ENCODE data around the gene KIF17.
A peak's percentile ranks its signal among the peaks of the same experiment; 100 is the strongest.

The KIF17 gene

DNA sequence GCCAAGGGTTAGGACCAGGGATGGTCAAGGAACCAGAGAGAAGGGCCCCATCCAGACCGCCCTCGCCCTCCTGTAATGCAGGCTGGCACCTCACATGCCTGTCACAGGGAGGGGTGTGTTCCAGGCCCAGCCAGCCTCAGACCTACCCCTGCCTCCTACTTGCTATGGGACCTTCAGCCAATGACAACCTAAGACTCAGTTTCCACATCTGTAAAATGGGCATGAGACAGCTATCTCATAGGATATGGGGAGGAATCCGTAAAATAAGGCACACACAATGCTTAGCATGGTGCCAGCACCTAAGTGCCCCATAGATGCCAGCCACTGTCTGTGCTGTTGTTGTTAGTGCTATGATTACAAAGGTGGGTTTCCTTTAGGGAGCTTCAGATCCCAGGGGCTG, 7.9 kb downstream of the KIF17 start:
- no peak for DNase-seq

DNA sequence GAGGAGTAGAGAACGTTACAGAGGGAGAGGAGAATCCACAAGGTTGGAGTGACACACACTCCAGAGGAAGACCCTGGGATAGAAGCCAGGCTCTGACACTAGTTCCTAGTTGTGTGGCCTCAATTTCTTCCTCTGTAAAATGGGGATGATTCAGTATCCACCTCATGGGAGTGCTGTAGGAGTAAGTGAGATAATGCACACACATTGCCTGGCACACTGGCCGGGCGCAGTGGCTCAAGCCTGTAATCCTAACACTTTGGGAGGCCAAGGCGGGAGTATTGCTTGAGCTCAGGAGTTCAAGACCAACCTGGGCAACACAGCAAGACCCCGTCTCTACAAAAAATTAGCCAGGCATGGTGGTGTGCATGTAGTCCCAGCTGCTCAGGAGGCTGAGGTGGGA, 8.9 kb downstream of the KIF17 start:
- no peak for DNase-seq

DNA sequence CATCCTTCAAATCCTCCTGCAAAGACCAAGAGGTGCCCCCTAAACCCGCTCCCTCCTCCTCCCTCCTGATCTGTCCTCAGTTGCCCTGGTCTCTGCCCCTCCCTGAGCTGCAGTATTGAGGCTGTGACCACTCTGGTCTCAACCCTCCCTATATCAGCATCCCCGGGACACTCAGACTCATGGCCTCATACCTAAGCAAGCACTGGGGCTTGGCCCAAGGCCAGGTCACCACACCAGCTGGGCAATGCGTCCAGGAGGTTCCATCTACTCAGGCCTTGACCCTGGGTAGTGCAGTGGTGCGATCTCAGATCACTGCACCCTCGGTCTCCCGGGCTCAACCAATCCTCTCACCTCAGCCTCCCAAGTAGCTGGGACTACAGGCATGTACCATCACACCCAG, 9.8 kb downstream of the KIF17 start:
- DNase-seq, result no peak

DNA sequence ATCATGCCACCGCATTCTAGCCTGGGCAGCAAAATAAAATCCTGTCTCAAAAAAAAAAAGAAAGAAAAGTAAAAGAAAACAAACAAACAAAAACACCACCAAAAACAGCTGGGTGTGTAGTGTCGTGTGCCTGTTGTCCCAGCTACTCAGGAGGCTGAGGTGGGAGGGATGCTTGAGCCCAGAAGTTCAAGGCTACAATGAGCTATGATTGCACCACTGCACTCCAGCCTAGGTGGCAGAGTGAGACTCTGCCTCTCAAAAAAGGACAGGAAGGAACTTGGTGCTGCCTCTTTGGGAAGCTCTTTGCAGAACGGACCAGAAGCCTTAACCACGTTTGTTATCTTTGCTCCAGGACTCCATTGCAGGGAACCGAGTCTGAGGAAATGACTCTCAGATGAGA, 11.0 kb downstream of the KIF17 start:
- DNase-seq, result no peak

DNA sequence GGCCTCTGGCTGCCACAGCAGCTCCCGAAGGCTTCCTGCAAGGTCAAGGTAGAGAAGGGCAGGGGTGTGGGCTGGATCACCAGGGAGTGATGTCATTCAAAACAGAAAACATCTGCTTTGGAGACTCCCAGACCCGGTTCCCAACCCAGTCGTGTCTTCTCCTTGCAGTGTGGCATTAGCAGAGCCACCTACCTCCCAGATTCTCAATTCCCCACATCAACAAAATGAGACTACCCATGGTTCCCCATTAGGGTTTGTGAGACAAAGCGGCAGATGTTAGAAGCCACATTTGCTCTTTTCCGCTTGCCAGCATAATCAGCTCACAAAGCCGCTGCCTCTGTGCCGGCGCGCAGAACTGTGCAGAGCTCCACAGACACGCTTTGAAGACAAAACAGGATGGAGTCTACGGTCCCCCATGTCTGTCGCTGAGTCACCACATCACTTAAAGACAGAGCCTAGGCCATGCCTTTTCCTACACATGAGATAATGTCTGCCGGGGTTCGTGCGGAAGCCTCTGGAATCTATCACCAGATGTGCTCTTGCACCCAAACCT, 12.5 kb downstream of the KIF17 start:
- DNase-seq, result no peak

DNA sequence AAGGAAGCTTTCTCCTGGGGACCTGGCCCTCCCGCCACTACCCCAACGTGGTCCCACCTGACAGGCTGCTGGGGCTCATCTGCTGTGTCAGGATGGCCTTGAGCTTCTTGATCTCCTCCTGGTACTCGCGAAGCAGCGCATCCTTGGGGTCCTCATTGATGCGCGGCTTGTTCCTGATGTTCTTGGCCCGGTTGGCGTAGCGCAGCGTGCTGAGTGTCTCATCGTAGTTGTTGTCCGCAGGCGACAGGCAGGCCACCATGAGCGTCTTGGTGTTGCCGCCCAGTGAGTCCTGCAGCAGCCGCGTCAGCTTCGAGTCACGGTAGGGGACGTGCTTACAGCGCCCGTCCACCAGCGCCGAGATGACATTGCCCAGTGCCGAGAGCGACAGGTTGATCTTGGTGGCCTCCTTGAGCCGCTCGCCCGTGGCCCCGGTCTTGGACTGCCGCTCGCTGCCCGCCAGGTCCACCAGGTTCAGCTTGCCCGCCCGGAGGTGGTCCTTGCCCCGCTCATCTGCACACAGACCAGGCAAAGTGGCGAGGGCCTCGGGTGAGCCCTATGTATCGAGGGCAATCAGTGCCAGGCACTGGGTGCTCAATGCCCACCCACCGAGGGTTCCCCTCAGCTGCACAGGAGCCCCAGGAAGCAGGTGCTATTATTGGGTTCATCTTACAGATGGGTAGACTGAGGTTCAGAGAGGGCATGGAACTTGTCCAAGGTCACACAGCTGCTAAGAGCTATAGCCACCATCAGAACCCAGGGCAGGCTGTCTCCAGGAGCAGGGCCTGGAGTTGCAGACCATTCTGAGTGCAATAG, 13.2 kb downstream of the KIF17 start:
- no peak for DNase-seq

DNA sequence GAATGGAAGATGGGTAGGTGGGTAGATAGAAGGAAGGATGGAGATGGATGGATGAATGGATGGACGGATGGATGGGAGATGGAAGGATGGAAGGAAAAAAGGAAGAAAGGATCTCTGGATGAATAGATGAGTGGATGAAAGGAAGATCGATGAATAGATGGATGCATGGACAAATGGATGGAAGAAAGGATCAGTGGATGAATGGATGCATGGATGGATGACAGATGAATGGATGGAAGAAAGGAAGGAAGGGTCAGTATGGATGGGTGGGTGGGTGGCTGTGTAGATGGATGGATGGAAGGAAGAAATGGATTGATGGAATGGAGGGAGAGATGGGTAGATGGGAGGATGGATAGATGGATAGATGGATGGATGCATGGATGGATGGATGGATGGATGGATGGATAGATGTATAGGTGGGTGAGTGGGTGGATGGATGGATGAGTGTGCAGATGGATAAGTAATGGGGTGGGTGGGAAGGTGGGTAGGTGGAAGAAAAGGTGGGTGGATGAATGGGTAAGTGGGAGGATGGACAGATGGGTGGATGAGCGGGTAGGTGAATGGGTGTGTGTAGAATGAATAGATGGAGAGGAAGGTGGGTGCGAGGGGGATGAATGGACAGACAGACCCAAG, 14.6 kb downstream of the KIF17 start:
- no peak for DNase-seq

DNA sequence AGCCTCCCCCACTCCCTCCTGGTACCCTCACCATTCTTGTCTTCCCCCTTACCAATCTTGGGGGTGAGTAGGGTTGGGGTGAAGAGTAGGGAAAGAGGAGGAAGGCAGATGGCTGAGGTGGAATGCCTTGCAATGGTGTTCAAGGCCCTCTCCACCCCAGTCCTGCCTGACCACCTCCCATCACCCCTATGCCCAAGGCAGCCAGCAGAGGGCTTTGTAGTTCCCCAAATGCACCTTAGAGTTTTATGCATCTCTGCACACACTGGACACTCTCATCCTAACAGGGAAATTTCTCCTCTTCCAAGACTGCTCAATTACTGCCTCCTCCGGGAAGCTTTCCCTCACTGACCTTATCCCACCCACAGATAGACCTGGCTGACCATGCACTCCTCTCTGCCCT, 15.4 kb downstream of the KIF17 start:
- no peak for DNase-seq

DNA sequence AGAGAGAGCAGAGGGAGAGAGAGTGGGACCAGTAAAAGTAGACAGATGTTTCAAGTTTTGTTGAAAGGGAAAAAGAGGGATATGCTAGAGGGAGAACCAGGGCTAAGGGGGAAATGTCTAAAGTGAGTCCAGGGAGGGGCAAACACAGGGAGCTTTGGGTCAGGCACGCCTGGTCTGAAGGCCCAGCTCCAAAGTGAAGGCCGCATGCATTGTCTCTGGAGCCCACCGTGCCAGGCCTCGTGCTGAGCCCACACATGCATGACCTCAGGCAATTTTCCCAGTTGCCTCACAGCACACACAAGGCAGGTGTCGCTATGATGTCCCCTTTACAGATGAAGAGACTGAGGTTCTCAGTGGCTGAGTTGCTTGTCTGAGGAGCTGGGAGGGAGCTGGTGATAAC, 16.0 kb downstream of the KIF17 start:
- no peak for DNase-seq

DNA sequence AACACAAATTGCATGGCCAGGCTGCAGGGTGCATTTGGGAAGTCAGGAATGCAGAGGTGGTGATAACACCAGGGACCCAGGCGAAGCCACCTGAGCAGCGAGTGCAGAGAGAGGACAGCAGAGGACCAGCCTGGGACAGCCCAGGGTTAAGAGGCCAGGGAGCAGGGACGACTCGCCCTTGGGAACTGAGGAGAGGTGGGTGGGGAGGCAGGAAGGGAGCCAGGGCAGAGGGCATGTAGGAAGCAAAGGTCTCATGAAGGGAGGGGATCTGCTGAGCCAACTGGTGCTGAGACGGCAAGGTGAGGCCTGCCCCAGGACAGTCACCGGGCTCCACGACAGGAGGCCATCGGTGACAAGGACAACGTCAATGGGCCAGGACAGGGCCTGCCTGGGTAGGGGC, 16.4 kb downstream of the KIF17 start:
- DNase-seq, result no peak

DNA sequence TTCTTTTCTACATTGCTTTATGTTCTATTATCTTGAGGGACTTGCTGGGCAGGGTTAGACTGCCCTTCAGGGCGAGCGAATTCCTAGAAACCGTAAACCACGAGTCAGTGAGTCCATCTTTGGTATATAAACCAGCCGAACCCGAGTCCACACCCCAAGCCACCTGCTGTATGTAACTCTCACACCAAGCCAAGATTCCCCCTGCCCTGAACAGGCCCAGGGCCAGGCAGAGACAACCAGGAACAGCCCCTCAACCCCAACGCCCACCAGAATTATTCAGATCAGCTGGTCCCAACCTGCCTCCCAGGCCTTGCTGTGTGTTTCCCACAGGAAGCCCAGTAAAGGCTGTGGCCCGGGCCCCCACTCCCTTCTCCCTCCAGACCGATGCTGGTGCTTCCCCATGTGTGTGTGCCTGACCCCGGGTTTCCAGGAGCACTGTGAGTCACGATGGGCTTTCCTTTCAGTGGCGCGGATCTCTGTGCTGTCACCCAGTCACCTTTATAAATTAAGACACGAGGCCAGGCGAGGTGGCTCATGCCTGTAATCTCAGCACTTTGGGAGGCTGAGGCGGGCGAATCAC, 17.1 kb downstream of the KIF17 start:
- DNase-seq, result no peak

DNA sequence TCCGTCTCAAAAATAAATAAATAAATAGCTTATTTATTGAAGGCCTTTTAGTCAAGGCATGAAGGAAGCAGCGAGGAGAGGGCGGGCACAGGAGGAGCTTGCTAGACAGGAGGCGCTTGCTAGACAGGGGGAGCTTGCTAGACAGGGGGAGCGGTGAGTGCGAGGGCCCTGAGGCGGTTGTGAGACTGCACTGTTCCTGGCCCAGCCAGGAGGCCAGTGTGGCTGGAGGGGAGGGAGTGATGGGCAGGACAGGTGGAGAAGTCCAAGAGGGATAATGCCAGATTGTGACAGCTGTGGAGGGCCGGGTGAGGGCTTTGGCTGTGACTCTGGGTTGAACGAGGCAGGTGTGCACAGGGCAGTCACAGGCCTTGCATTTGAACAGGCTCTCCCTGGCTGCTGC, 18.2 kb downstream of the KIF17 start:
- no peak for DNase-seq

DNA sequence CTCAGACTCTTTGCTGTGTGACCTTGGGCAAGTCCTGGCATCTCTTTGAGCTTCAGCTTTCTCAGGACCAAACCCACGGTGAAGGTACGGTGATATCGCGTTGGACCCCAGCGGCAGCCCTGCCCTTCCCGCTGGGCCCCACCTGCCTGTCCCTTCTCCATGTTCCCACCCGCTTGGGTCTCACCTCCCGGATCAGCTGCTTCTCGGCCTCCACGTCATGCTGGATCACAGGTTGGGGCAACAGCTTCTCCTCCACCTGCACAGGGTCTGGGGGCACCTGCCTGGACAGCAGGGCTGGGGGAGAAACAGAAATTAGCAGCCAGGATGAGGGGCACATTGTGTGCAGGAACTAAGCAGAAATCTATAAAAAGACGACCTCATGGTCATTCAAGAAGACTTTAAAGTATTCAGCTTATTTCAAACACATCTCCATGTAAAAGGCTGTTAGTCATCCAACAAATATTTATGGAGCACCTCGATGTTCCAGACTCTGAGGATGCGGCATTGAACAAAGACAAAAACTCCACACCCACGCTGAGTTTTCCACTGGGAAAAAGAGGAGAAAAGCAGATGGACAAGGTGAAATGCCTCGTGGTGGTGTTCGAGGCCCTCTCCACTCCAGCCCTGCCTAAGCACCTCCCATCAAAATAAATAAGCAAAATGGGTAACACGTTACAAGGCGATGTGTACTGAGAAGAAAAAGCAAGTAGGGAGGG, 19.5 kb downstream of the KIF17 start:
- no peak for DNase-seq

DNA sequence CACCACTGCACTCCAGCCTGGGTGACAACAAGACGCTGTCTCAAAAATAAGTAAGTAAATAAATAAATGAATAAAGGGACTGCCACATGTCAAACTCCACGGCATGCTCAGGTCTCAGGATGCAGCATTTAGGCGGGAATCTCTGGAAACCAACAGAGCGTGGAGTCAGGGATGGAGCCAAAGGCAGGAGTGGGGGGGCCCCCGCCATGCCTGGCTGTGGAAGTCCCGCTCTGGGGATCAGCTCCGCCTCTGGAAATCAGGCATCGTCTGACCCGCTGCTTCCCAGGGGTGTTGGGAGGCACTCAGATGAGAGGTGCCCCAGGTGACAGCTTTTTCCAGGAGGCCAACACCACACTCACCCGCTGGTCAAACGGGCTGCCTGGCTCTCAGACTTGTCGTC, 20.2 kb downstream of the KIF17 start:
- DNase-seq, result no peak

DNA sequence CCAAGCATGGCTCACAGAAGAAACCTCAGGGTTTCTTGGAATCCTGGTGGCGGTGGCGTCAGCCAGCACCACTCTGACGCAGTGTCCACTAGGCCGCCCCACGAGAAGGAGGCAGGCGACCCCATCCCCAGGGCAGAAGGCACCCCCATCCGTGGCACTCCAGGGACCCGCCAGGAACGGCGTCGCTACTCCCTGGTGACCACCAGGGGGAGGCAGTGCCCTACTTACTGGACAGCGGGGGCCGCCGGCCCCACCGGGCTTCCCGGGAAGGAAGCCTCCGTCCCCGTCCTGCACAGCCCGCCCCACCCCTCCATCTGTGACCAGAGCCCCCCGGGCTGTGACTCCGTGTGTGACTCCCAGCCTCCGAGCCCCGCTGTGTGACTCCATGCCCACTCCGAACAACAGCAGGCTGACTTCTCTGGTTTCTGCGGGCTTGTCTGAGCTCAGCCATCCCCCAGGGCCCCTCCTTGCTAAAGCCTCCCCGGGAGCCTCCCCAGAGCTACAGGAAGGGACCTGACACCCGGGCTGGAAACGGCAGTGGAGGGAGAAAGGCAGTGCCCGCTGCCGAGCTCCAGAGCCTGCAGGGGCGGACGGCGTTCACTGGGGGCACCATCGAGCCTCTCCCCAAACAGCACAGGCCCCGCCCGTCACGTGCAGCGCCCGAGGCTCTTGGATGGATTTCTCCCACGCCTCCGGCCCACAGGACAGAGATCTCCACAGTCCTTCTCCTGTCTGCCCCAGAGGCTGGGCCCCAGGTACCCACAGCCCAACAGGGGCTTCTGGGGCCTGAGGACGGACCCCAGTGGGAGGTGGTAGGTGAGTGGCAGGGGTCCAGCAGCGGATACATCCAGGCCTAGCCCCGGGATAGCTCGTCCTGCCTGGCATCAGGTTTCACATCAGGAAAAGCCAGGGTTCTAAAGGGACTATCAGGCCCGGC, 21.1 kb downstream of the KIF17 start:
- DNase-seq, result peak; percentile 86

DNA sequence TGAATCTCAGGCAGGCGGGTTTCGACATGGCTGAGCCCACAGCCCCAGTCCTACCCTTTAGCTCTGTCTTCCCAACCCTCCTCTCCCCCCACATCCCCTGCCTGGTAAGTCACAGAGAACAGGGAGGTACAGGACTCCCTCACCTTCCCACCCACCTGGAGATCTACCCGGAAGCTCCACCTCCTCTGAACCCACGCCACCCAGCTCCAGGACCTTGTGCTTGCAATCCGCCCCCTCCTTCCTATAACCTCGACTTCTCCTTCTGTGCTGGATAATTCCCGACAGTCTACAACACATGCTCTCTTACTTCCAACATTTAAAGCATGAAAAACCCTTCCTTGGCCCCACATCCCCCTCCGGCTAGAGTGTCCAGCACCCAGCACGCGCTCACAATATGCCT, 22.3 kb downstream of the KIF17 start:
- DNase-seq, result no peak

DNA sequence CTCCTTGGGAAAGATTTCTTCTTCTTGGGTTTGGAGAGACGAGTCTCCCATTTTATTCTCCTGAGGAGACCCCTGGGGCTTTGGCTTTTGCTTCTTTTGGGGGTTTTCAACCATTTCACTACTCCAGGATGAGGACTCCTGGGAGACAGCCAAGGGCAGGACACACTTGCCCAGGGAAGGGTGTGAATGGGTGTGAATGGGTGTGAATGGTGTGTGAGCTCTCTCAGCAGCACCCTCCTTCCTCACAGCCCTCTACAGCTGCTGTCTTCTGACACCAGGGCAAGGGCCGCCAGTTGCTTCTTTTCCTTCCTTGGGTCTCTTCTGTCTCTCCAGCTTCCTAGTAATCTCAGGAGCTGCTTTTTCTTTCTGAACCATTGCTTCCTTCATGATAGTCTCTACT, 24.2 kb downstream of the KIF17 start:
- no peak for DNase-seq

DNA sequence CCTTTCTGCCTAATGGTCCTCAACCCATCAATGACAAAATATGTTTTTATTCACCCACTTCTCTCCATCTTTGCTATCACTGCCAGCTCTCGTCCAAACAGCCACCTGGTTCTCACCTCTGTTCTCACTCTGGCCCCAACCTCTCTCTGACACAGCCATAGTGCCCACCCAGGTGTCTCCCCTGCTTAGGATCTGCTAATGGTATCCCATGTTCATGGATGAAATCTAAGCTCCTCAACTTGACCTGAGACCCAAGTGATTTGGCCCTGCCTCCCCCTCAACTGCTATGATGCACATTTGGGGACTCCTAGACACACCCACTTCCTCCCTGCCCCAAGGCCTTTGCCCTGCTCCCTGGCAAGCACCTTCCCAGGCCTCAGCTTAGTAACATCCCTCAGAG, 25.9 kb downstream of the KIF17 start:
- no peak for DNase-seq

DNA sequence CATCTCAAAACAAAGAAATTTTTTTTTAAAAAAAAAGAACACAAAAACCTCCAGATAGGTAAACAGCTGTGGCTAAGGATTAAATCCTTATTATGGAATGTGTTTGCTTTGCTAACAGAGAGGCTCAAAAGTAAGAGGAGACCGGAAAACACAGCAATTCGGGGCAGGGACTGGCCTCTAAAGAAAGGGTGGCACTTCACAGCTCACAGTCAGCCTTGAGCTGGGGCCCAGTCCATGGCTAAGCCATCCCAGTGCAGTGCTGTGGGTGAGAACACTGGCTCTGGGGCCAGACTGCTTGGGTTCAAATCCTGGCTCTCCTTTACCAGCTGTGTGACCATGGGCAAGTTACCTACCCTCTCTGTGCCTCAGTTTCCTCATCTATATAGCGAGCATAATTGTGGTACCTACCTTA, 28.2 kb downstream of the KIF17 start:
- DNase-seq, result no peak

DNA sequence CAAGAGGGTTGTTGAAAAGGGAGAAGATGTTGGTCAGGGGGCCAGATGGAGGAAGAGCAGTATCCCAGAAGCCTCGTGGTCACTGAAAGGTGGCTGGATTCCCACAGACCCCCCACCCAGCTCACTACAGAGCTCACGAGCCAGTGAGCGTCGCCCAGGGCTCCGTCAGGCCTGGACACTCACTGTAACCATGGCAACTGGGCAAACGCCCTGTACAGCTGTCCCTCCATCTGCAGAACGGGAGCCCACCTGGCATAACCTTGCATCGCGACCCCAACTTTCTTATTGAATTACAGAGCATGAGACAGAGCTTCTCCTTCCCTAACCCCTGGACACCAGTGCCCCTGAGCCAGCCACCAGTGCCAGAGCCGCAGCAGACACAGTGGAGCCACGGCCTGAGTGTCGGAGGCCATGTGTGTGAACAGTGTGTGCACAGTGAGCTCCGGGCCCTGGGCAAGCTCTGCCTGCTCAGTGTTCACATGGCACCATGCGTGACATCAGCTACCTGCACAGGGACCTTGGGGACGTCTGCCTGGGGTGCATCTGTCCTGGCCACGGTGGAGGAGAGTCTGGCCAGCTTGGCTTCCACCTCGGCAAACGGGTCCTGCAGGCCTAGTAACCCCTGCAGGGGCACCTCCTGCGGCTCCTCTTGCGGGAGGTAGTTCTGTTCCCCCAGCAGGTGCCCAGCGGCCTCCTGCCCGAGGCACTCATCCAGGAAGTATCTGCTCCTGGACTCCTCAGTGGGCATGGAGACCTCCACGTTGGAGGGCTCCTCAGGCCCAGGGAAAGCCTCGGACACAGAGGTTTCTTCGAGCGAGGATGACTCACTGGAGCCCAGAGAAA, 30.7 kb downstream of the KIF17 start:
- no peak for DNase-seq

DNA sequence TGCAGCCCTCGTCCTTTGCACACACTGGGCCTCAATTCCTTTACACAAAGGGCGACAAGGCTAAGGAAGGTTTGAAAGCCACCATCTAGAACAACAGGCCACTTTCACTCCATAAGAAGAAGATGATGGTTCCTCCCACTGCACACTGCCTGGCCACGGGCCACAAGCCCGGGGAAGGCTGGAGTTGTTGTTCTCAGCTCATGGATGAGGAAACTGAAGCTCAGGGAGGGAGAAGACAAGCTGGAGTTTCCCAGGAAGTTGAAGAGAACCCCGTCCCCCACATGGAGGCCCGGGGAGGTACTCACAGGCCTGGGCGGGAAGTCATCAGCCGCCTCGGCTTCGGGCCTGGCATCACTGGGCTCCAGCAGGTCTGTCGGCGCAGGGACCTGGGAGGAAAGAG, 32.1 kb downstream of the KIF17 start:
- DNase-seq, result no peak
